ENCODE results near the gene DPF3. TPM values are rescaled to one million over a fixed set of nuclear protein-coding genes. Genes with fewer than 3 reads are reported as not detected.
"Not testable (repeated sequence)": the region's sequence is repeated elsewhere in the genome, so short reads cannot be mapped to it uniquely, and the experiment has no call there.

Gene DPF3
- total and polyA plus RNA-seq, 7 donors, result 2.3 to 25.3 (median 19.4) TPM

GRCh38 chr14:72751276-72752033 lies 142.4 kb downstream of the DPF3 start:
- ATAC-seq, result peak; percentile 31 to 73 (median 42)
- whole genome bisulfite sequencing, 3 donors, result 85 to 92% (median 90%) methylated on average over 9 of the region's 9 CpGs

GRCh38 chr14:72748921-72749320 lies 145.0 kb downstream of the DPF3 start:
- WGBS, 3 donors, result 75 to 96% (median 82%) methylated on average over 4 of the region's 4 CpGs
- peaks cover 26% of the 10 kb centered on the region for H3K4me1 ChIP-seq
- not testable (repeated sequence) for H3K27ac ChIP-seq; H3K36me3 ChIP-seq (ENCODE audit: insufficient read depth in 1 of 2, low read depth in 1 of 2); H3K4me3 ChIP-seq; ATAC-seq; H3K9me3 ChIP-seq; DNase-seq; H3K27me3 ChIP-seq (ENCODE audit: insufficient read depth in 3 of 3, low read length in 2 of 3)
- intact Hi-C loops (cut with DNase I), result loop anchor here in 1 of 2 donors (5.0 kb wide), 2 partner anchors 43 to 153 kb away; no protein-coding TSS in a partner anchor

More at GRCh38 chr14:72751276-72752033, 142.4 kb downstream of the DPF3 start:
- DNase-seq, result no peak
- Histone ChIP-seq H3K4me1 (peaks cover 17% of the 10 kb centered on the region), H3K27me3 (ENCODE audit: insufficient read depth in 3 of 3, low read length in 2 of 3) (no peaks in the 10 kb centered on the region), H3K9me3 (no peaks in the 10 kb centered on the region), H3K27ac (no peak overlapping the region), H3K36me3 (ENCODE audit: insufficient read depth in 1 of 2, low read depth in 1 of 2) (peaks cover 0 to 4% of the 10 kb centered on the region in 2 donors), H3K4me3 (no peak overlapping the region)
- intact Hi-C loops (cut with DNase I), result loop anchor here in 1 of 2 donors (5.0 kb wide), 1 partner anchor 36 kb away; no protein-coding TSS in a partner anchor
- no peak for TF ChIP-seq CTCF (IDR thresholded peaks at IDR 0.05)

- H3K36me3 ChIP-seq (ENCODE audit: insufficient read depth in 1 of 2, low read depth in 1 of 2), result no peaks in the 10 kb centered on the region
- H3K27me3 ChIP-seq (ENCODE audit: insufficient read depth in 3 of 3, low read length in 2 of 3), result no peaks in the 10 kb centered on the region
- 78 to 86% (median 84%) methylated on average over 3 of the region's 3 CpGs for WGBS, 3 donors
- no peak for TF ChIP-seq CTCF (IDR thresholded peaks at IDR 0.05)
- ATAC-seq, result no peak
- no peak for DNase-seq
- intact Hi-C loops (cut with DNase I), result loop anchor here in 1 of 2 donors (5.0 kb wide), 2 partner anchors 45 to 155 kb away; no protein-coding TSS in a partner anchor
- H3K4me1 ChIP-seq, result peaks cover 29% of the 10 kb centered on the region
- no peaks in the 10 kb centered on the region for H3K9me3 ChIP-seq
- H3K27ac ChIP-seq, result no peak overlapping the region
- no peak overlapping the region for H3K4me3 ChIP-seq
Measured at GRCh38 chr14:72747652-72748051, 146.2 kb downstream of the DPF3 start.

GRCh38 chr14:72745991-72746980 lies 147.6 kb downstream of the DPF3 start:
- no peaks in the 10 kb centered on the region for H3K36me3 ChIP-seq (ENCODE audit: insufficient read depth in 1 of 2, low read depth in 1 of 2)
- no peak overlapping the region for H3K4me3 ChIP-seq
- H3K9me3 ChIP-seq, result no peaks in the 10 kb centered on the region
- H3K4me1 ChIP-seq, result peaks cover 27% of the 10 kb centered on the region
- 61 to 75% (median 63%) methylated on average over 20 of the region's 20 CpGs for WGBS, 3 donors
- no peak for TF ChIP-seq CTCF (IDR thresholded peaks at IDR 0.05)
- peak overlapping the region; percentile 27 for H3K27ac ChIP-seq
- intact Hi-C loops (cut with DNase I), result loop anchor here in 1 of 2 donors (5.0 kb wide), 2 partner anchors 46 to 156 kb away; no protein-coding TSS in a partner anchor
- ATAC-seq (peak; percentile 64 to 89 (median 85)), DNase-seq (peak; percentile 50 to 73)
- no peaks in the 10 kb centered on the region for H3K27me3 ChIP-seq (ENCODE audit: insufficient read depth in 3 of 3, low read length in 2 of 3)
